Caco-2 (cell line): ENCODE results near the gene SCD5. TPM values are rescaled to one million over a fixed set of nuclear protein-coding genes. Genes with fewer than 3 reads are reported as not detected.
A peak's percentile ranks its signal among the peaks of the same experiment; 100 is the strongest.

Source experiments
- BruUV-seq: library from RNA; stranded (reverse); fragments of 400-500 nt; replicated peaks from 2 replicates; lab custom pipeline; 2021; lab: Mats Ljungman, UMichigan
- CTCF ChIA-PET: fragments of 300-600 bp; sonication (Branson Sonifier 250); formaldehyde crosslinking; loops from one replicate; lab custom pipeline; 2022; ENCODE audit warnings: antibody characterized with exemption; lab: Charles Lee
- POLR2A ChIA-PET: fragments of 300-600 bp; sonication (Branson Sonifier 250); formaldehyde crosslinking; loops from one replicate; lab custom pipeline; 2022; ENCODE audit warnings: antibody characterized with exemption; lab: Charles Lee
- DNase-seq, 2 experiments: peaks; one replicate each; pipeline versions ENCODE4 v3.0.0 to v3.0.0-alpha.2; 2020 to 2022
- H3K27me3 ChIP-seq: replicated peaks from 2 replicates; pipeline ENCODE4 v1.6.0; 2011; ENCODE audit warnings: low read length; ENCODE audit not compliant: control insufficient read depth, insufficient read depth
- H3K36me3 ChIP-seq: 2 replicates; pipeline ENCODE4 v1.5.1; 2011; ENCODE audit warnings: low read length; ENCODE audit not compliant: control insufficient read depth, insufficient read depth
- H3K4me1 ChIP-seq: fragments of 250-450 bp; sonication (Bioruptor Pico); 2 replicates; pipeline ENCODE4 v1.5.1; 2020; ENCODE audit warnings: mild to moderate bottlenecking
- H3K4me3 ChIP-seq: 2 replicates; pipeline ENCODE4 v1.5.1; 2011; ENCODE audit warnings: low read depth, mild to moderate bottlenecking, control low read depth, low read length
- H3K9me3 ChIP-seq: fragments of 250-450 bp; sonication (Bioruptor Pico); 2 replicates; pipeline ENCODE4 v1.5.1; 2020; ENCODE audit warnings: mild to moderate bottlenecking, moderate library complexity
- H3K27ac Mint-ChIP-seq: one replicate; pipeline ENCODE4 v1.8.0; 2022; ENCODE audit warnings: mixed read lengths; ENCODE audit not compliant: unreplicated experiment
- H3K27me3 Mint-ChIP-seq: one replicate; pipeline ENCODE4 v1.8.0; 2022; ENCODE audit warnings: mixed read lengths; ENCODE audit not compliant: insufficient read depth, unreplicated experiment
- H3K36me3 Mint-ChIP-seq: one replicate; pipeline ENCODE4 v1.8.0; 2022; ENCODE audit warnings: mild to moderate bottlenecking, mixed read lengths; ENCODE audit not compliant: insufficient read depth, unreplicated experiment
- H3K4me1 Mint-ChIP-seq: one replicate; pipeline ENCODE4 v1.8.0; 2022; ENCODE audit warnings: low read depth, mixed read lengths; ENCODE audit not compliant: unreplicated experiment
- H3K4me3 Mint-ChIP-seq: one replicate; pipeline ENCODE4 v1.8.0; 2022; ENCODE audit warnings: mild to moderate bottlenecking, moderate library complexity, mixed read lengths; ENCODE audit not compliant: unreplicated experiment
- H3K9me3 Mint-ChIP-seq: one replicate; pipeline ENCODE4 v1.8.0; 2022; ENCODE audit warnings: mixed read lengths; ENCODE audit not compliant: unreplicated experiment
- intact Hi-C: fragments of 100-400 bp; cut with micrococcal nuclease; formaldehyde crosslinking; loops from one replicate; pipeline ENCODE4 v1.10.0; 2022; ENCODE audit not compliant: unreplicated experiment
- total RNA-seq: library from RNA; stranded (reverse); gene quantifications from 2 replicates; pipeline ENCODE4 v1.2.3, GENCODE V29; 2022
- TF ChIP-seq, protein P1 (sequence below), 2 experiments: fragments of 200-600 bp in 1 of 2; IDR thresholded peaks; 1 replicate in 1 of 2; 2 replicates in 1 of 2; pipeline versions ENCODE4 v1.5.1 to v1.8.0; 2011 to 2022; ENCODE audit warnings: antibody characterized with exemption in 1 of 2, control low read depth in 1 of 2, inconsistent platforms in 1 of 2, low read depth in 1 of 2, low read length in 1 of 2, mild to moderate bottlenecking in 1 of 2, moderate library complexity in 1 of 2; ENCODE audit not compliant: insufficient read depth in 1 of 2, severe bottlenecking in 1 of 2, unreplicated experiment in 1 of 2

Gene SCD5
- total RNA-seq, 1 experiment from 2014 or later: 2.7 TPM

DNA sequence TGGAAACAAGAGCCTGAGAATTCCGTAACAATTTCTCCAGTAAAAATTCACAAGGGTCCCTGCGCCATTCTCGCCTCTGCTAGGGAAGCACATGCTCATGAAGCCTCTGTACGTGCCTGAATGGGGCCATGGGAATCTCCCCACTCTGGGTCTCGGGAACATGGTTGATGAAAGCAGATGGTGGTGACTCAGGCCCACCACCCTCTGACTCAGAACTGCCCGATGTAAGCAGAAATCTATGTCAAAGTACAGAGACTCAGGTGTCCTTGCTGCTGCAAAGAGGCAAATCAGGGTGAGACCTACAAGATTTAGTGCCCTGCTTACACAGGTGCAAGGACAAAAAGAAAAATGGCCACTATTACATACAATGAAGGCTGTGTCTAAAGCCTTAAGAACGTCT, 65.0 kb downstream of the SCD5 start:
- BruUV-seq: no TSS peak
- H3K4me3 ChIP-seq: no peak overlapping the region
- no peaks in the 10 kb centered on the region for H3K27me3 Mint-ChIP-seq
- H3K9me3 Mint-ChIP-seq: peaks cover 6% of the 10 kb centered on the region
- H3K27ac Mint-ChIP-seq: no peak overlapping the region
- DNase-seq: no peak
- H3K9me3 ChIP-seq: no peaks in the 10 kb centered on the region
- no peaks in the 10 kb centered on the region for H3K27me3 ChIP-seq
- intact Hi-C loops: no loop called here
- ChIA-PET CTCF (interaction anchor here (0.6 to 1.7 kb wide), 2 partner anchors 12 to 66 kb away, joined by 3 to 4 read pairs; no protein-coding TSS in a partner anchor), POLR2A (no interaction called here)
- peaks cover 2% of the 10 kb centered on the region; the same call in 1 of the 2 replicates for H3K4me1 ChIP-seq
- no peak overlapping the region for H3K4me3 Mint-ChIP-seq
- no peaks in the 10 kb centered on the region for H3K36me3 ChIP-seq
- TF ChIP-seq, protein P1, sequence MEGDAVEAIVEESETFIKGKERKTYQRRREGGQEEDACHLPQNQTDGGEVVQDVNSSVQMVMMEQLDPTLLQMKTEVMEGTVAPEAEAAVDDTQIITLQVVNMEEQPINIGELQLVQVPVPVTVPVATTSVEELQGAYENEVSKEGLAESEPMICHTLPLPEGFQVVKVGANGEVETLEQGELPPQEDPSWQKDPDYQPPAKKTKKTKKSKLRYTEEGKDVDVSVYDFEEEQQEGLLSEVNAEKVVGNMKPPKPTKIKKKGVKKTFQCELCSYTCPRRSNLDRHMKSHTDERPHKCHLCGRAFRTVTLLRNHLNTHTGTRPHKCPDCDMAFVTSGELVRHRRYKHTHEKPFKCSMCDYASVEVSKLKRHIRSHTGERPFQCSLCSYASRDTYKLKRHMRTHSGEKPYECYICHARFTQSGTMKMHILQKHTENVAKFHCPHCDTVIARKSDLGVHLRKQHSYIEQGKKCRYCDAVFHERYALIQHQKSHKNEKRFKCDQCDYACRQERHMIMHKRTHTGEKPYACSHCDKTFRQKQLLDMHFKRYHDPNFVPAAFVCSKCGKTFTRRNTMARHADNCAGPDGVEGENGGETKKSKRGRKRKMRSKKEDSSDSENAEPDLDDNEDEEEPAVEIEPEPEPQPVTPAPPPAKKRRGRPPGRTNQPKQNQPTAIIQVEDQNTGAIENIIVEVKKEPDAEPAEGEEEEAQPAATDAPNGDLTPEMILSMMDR (IDR thresholded peaks at IDR 0.05; ENCODE audit: insufficient read depth in 1 of 2, low read depth in 1 of 2, low read length in 1 of 2, severe bottlenecking in 1 of 2, unreplicated experiment in 1 of 2): no peak
- peaks cover 2% of the 10 kb centered on the region for H3K4me1 Mint-ChIP-seq
- H3K36me3 Mint-ChIP-seq: no peaks in the 10 kb centered on the region

DNA sequence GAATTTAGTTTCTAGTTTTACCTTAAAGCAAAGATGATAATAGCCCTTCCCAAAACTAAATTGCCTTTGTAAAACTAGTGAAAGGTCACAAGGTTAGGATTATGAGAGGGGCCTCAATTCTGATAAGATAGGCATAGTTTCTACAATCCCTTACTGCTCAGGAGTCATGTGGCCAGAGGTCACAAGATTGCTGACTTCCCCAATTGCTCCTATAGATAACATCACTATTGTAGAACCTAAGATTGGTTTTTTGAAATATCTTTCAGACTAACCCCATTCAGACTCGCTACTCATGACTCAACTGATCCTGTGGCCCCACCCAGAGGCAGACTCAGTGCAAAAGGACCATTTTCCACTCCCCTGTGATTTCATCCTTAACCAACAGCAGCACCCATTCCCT, 70.3 kb downstream of the SCD5 start:
- no TSS peak for BruUV-seq

DNA sequence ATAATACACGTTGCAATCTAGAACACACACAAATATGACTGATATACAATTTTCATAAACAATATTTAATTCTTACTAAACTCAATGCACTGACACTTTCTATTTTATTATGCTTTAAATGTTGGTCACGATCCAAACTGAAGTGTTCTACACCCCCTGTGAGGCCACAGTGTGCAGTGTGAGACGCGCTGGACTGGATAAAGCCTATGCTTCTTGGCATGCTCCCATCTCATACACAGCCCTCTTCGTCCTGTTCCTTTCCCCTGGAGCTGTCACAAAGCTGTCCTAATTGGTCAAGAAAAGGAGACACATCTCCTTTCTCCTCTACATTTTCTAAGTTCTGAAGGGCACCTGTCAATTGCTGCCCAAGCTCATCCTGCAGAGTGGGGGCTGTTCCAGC, 72.0 kb downstream of the SCD5 start:
- ChIA-PET POLR2A (interaction anchor here (0.7 kb wide), 1 partner anchor 1255 kb away, joined by 8 read pairs; the partner anchor contains the start of gene RASGEF1B), CTCF (no interaction called here)
- H3K36me3 ChIP-seq: no peaks in the 10 kb centered on the region
- peaks cover 7% of the 10 kb centered on the region; the same call in 1 of the 2 replicates for H3K4me1 ChIP-seq
- BruUV-seq: no TSS peak
- no peaks in the 10 kb centered on the region for H3K27me3 ChIP-seq
- Mint-ChIP-seq H3K36me3 (no peaks in the 10 kb centered on the region), H3K9me3 (peaks cover 11% of the 10 kb centered on the region), H3K4me3 (no peak overlapping the region), H3K27me3 (no peaks in the 10 kb centered on the region), H3K27ac (no peak overlapping the region), H3K4me1 (peaks cover 6% of the 10 kb centered on the region)
- no peak for DNase-seq
- TF ChIP-seq, protein P1 (IDR thresholded peaks at IDR 0.05; ENCODE audit: insufficient read depth in 1 of 2, low read depth in 1 of 2, low read length in 1 of 2, severe bottlenecking in 1 of 2, unreplicated experiment in 1 of 2): no peak
- intact Hi-C loops: no loop called here
- no peaks in the 10 kb centered on the region for H3K9me3 ChIP-seq
- no peak overlapping the region for H3K4me3 ChIP-seq

More for the DNA sequence above, 70.3 kb downstream of the SCD5 start:
- Histone ChIP-seq H3K4me1 (peaks cover 7% of the 10 kb centered on the region; the same call in 1 of the 2 replicates), H3K4me3 (no peak overlapping the region), H3K9me3 (no peaks in the 10 kb centered on the region), H3K27me3 (no peaks in the 10 kb centered on the region), H3K36me3 (no peaks in the 10 kb centered on the region)
- H3K9me3 Mint-ChIP-seq: peaks cover 11% of the 10 kb centered on the region
- H3K4me3 Mint-ChIP-seq: no peak overlapping the region
- TF ChIP-seq, protein P1 (IDR thresholded peaks at IDR 0.05; ENCODE audit: insufficient read depth in 1 of 2, low read depth in 1 of 2, low read length in 1 of 2, severe bottlenecking in 1 of 2, unreplicated experiment in 1 of 2): no peak
- no peaks in the 10 kb centered on the region for H3K36me3 Mint-ChIP-seq
- peak in 1 of 2 experiments; percentile 24 for DNase-seq
- H3K27me3 Mint-ChIP-seq: no peaks in the 10 kb centered on the region
- peaks cover 6% of the 10 kb centered on the region for H3K4me1 Mint-ChIP-seq
- H3K27ac Mint-ChIP-seq: peak overlapping the region; percentile 64
- ChIA-PET POLR2A (no interaction called here), CTCF (interaction anchor here (1.0 kb wide), 1 partner anchor 16 kb away, joined by 3 read pairs; no protein-coding TSS in a partner anchor)
- intact Hi-C loops: no loop called here
